ENCODE measurements around the gene AP2B1.

The AP2B1 gene

GRCh38 chr17:35752945-35753764, 166.0 kb downstream of the AP2B1 start, which contains the start of gene GAS2L2:
GAS2L2 (minus strand) TSS chr17:35753239; CDS start chr17:35752850, 389 bp downstream.
- Histone ChIP-seq H3K4me1 (ENCODE audit: control insufficient read depth, insufficient read depth, low read length) (no peaks in the 10 kb centered on the region), H3K27ac (ENCODE audit: extremely low read depth, low read depth, low read length) (no peak within 1 kb of the TSS), H3K36me3 (ENCODE audit: control insufficient read depth in 2 of 2, insufficient read depth in 1 of 2, low read length in 2 of 2) (no peaks in the 10 kb centered on the region), H3K4me3 (ENCODE audit: low read depth, low read length) (no peak within 1 kb of the TSS), H3K9me3 (ENCODE audit: control insufficient read depth, insufficient read depth, low read depth, low read length) (no peaks in the 10 kb centered on the region)
- TF ChIP-seq FEZF1 (tag by site-specific recombination; IDR thresholded peaks at IDR 0.05) (no peak), ZNF768 (tag by site-specific recombination; IDR thresholded peaks at IDR 0.05) (peak; percentile 72; the same call in 1 of the 2 replicates)
- CTCF ChIA-PET = interaction anchor here (0.6 to 1.7 kb wide), 2 partner anchors 11 to 214 kb away, joined by 3 to 10 read pairs; no protein-coding TSS in a partner anchor
- POLR2A ChIA-PET = interaction anchor here (1.3 kb wide), 1 partner anchor 56 kb away, joined by 3 read pairs; the partner anchor contains the start of gene TAF15

DNA sequence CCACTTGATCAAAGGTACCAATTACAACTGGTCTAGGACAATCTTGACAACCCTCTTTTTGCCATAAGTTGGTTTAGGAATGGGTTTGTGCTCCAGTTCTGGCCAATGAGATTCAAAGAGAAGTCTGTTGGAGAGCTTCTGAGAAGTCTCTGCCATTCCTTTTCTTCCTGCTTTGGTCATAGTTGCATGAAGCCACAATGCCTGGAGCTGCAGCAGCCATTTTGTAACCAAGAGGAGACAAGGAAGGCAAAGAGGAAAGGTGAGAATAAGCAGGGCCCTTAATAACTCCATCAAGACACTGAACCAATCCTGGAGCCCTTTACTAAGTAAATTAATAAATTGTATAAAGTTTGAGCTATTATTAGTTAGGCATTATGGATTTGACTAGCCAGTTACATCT, 170.1 kb downstream of the AP2B1 start:
- Histone ChIP-seq H3K36me3 (ENCODE audit: control insufficient read depth in 2 of 2, insufficient read depth in 1 of 2, low read length in 2 of 2) (no peaks in the 10 kb centered on the region), H3K9me3 (ENCODE audit: control insufficient read depth, insufficient read depth, low read depth, low read length) (no peaks in the 10 kb centered on the region), H3K4me3 (ENCODE audit: low read depth, low read length) (no peak overlapping the region), H3K4me1 (ENCODE audit: control insufficient read depth, insufficient read depth, low read length) (no peaks in the 10 kb centered on the region), H3K27ac (ENCODE audit: extremely low read depth, low read depth, low read length) (no peak overlapping the region)
- ChIA-PET CTCF (interaction anchor here (0.6 to 3.5 kb wide), 6 partner anchors 10 to 144 kb away, joined by 3 to 21 read pairs (median 4); partner anchors contain the start of gene TAF15), POLR2A (interaction anchor here (1.7 kb wide), 1 partner anchor 52 kb away, joined by 6 read pairs; the partner anchor contains the start of gene TAF15)
- TF ChIP-seq, protein P1, sequence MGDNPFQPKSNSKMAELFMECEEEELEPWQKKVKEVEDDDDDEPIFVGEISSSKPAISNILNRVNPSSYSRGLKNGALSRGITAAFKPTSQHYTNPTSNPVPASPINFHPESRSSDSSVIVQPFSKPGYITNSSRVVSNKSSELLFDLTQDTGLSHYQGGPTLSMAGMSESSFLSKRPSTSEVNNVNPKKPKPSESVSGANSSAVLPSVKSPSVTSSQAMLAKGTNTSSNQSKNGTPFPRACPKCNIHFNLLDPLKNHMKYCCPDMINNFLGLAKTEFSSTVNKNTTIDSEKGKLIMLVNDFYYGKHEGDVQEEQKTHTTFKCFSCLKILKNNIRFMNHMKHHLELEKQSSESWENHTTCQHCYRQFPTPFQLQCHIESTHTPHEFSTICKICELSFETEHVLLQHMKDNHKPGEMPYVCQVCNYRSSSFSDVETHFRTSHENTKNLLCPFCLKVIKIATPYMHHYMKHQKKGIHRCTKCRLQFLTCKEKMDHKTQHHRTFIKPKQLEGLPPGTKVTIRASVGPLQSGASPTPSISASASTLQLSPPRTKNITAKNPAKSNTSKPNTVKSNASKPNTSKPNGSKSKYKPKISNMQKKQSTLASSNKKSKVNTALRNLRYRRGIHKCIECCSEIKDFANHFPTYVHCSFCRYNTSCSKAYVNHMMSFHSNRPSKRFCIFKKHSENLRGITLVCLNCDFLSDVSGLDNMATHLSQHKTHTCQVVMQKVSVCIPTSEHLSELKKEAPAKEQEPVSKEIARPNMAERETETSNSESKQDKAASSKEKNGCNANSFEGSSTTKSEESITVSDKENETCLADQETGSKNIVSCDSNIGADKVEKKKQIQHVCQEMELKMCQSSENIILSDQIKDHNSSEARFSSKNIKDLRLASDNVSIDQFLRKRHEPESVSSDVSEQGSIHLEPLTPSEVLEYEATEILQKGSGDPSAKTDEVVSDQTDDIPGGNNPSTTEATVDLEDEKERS (tag by site-specific recombination; IDR thresholded peaks at IDR 0.05) = peak; percentile 34; the same call in 1 of the 2 replicates
- no peak for TF ChIP-seq ZSCAN5A (tag by site-specific recombination; IDR thresholded peaks at IDR 0.05)

DNA sequence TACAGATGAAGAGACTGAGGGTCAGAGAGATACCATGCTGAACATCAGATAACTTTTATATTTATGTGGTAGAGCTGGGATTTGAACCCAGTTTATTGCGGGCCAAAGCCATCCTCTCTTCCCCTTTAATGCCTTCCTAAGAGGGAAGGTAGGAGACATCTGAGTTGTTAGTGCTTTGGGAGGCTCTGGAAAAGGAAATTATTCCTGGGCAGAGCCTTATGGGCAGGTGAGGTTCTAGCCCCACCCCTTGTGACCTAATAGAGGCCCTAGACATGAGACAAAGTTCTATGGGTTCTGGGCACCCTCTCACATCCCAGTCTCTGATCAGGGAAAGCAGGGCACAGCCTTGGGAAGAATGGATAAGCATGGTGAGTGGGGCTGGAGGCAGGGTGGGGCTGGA, 173.5 kb downstream of the AP2B1 start, which contains the start of gene C17orf50:
Gene C17orf50, plus strand, starts transcription at position 301 of the 400 bp plus-strand sequence. Its CDS starts 55 bp downstream, at position 356.
- Histone ChIP-seq H3K4me3 (ENCODE audit: low read depth, low read length) (no peak within 1 kb of the TSS), H3K4me1 (ENCODE audit: control insufficient read depth, insufficient read depth, low read length) (no peaks in the 10 kb centered on the region; the same call in 1 of the 2 replicates), H3K9me3 (ENCODE audit: control insufficient read depth, insufficient read depth, low read depth, low read length) (no peaks in the 10 kb centered on the region), H3K27ac (ENCODE audit: extremely low read depth, low read depth, low read length) (no peak within 1 kb of the TSS), H3K36me3 (ENCODE audit: control insufficient read depth in 2 of 2, insufficient read depth in 1 of 2, low read length in 2 of 2) (no peaks in the 10 kb centered on the region)
- ChIA-PET CTCF (interaction anchor here (0.7 to 3.4 kb wide), 5 partner anchors 13 to 372 kb away, joined by 3 to 20 read pairs (median 6); partner anchors contain the start of gene SLFN12L), POLR2A (no interaction called here)
- no peak for TF ChIP-seq OVOL3 (tag by site-specific recombination; IDR thresholded peaks at IDR 0.05)
- TF ChIP-seq ZSCAN16 (tag by site-specific recombination; IDR thresholded peaks at IDR 0.05) = no peak
- TF ChIP-seq ZNF785 (tag by site-specific recombination; IDR thresholded peaks at IDR 0.05) = no peak
- no peak for TF ChIP-seq ZNF571 (tag by site-specific recombination; IDR thresholded peaks at IDR 0.05)
- TF ChIP-seq ZSCAN30 (tag by site-specific recombination; IDR thresholded peaks at IDR 0.05) = no peak
- TF ChIP-seq ZSCAN23 (tag by site-specific recombination; IDR thresholded peaks at IDR 0.05) = no peak
- TF ChIP-seq ZNF114 (tag by site-specific recombination; IDR thresholded peaks at IDR 0.05) = no peak
- no peak for TF ChIP-seq ZNF366 (tag by site-specific recombination; conservative IDR thresholded peaks at IDR 0.05)
- TF ChIP-seq ZNF692 (tag by site-specific recombination; IDR thresholded peaks at IDR 0.05) = no peak
- no peak for TF ChIP-seq ZBTB20 (tag by site-specific recombination; IDR thresholded peaks at IDR 0.05)
- TF ChIP-seq ZNF449 (tag by site-specific recombination; IDR thresholded peaks at IDR 0.05) = no peak
- TF ChIP-seq ZNF501 (tag by site-specific recombination; IDR thresholded peaks at IDR 0.05) = no peak
- TF ChIP-seq KLF8 (tag by site-specific recombination; IDR thresholded peaks at IDR 0.05) = no peak
